GM12878 (cell line): Measurements from ENCODE around the gene ZNF407. TPM values are rescaled to one million over a fixed set of nuclear protein-coding genes. Genes with fewer than 3 reads are reported as not detected.

Experiments
- ATAC-seq: fragments of 200-7000 bp; cut with Tn5 transposase; 3 replicates; pipeline ENCODE4 v1.9.1; 2020; ENCODE audit warnings: mild to moderate bottlenecking, moderate library complexity
- BruUV-seq: library from RNA; stranded (reverse); fragments of 400-500 nt; replicated peaks from 2 replicates; lab custom pipeline; 2021; lab: Mats Ljungman, UMichigan
- CTCF ChIA-PET: fragments of 300-600 bp; sonication (Branson Sonifier 250); formaldehyde crosslinking; extraction: SDS; loops from one replicate; lab custom pipeline; 2021; ENCODE audit warnings: inconsistent platforms; lab: Yijun Ruan, JAX
- POLR2A ChIA-PET: fragments of 350-600 bp; formaldehyde crosslinking; extraction: SDS; loops from one replicate; lab custom pipeline; 2021; ENCODE audit warnings: inconsistent platforms; lab: Charles Lee
- RAD21 ChIA-PET: fragments of 300-600 bp; sonication (Branson Sonifier 250); formaldehyde crosslinking; loops from one replicate; lab custom pipeline; 2023; ENCODE audit warnings: antibody characterized with exemption; ENCODE audit not compliant: unreplicated experiment; lab: Charles Lee
- SMC1A ChIA-PET: fragments of 300-600 bp; sonication (Branson Sonifier 250); formaldehyde crosslinking; loops from one replicate; lab custom pipeline; 2023; ENCODE audit not compliant: unreplicated experiment, uncharacterized antibody; lab: Charles Lee
- DNase-seq: peaks from one replicate; pipeline ENCODE4 v3.0.0-alpha.2; 2011; ENCODE audit warnings: low read depth, low spot score
- FAIRE-seq: peaks from 3 replicates; lab custom pipeline; 2011; peaks lifted over from hg19 to GRCh38; lab: Jason Lieb, UNC
- H2AFZ ChIP-seq: 2 replicates; pipeline ENCODE4 v1.6.0; 2011; ENCODE audit warnings: low read depth, low read length, control low read depth; ENCODE audit not compliant: control insufficient read depth
- H3K27ac ChIP-seq: 2 replicates; pipeline ENCODE4 v1.5.1; 2011; ENCODE audit warnings: control low read depth; ENCODE audit not compliant: control insufficient read depth, insufficient read depth
- H3K27me3 ChIP-seq, 2 experiments: replicated peaks in 1 of 2; 2 replicates each; pipeline versions ENCODE4 v1.6.0 to v1.6.1; 2011; ENCODE audit warnings: low read length in 1 of 2; ENCODE audit not compliant: control insufficient read depth in 2 of 2, insufficient read depth in 2 of 2
- H3K36me3 ChIP-seq, 2 experiments: 2 replicates each; pipeline ENCODE4 v1.5.1; 2011; ENCODE audit warnings: low read length in 1 of 2; ENCODE audit not compliant: control insufficient read depth in 2 of 2, insufficient read depth in 2 of 2
- H3K4me1 ChIP-seq: 2 replicates; pipeline ENCODE4 v1.6.1; 2011; ENCODE audit warnings: mild to moderate bottlenecking, low read length, moderate library complexity, mixed read lengths; ENCODE audit not compliant: control insufficient read depth, insufficient read depth
- H3K4me2 ChIP-seq: 2 replicates; pipeline ENCODE4 v1.6.0; 2011; ENCODE audit warnings: control low read depth; ENCODE audit not compliant: control insufficient read depth, insufficient read depth
- H3K4me3 ChIP-seq: fragments of 200-600 bp; sonication (generic); 2 replicates; pipeline ENCODE4 v1.5.1; 2016
- H3K79me2 ChIP-seq: 2 replicates; pipeline ENCODE4 v1.6.0; 2011; ENCODE audit warnings: low read length; ENCODE audit not compliant: control insufficient read depth, insufficient read depth
- H3K9ac ChIP-seq: 2 replicates; pipeline ENCODE4 v1.8.0; 2011; ENCODE audit warnings: low read length, control low read depth, mixed read lengths; ENCODE audit not compliant: control insufficient read depth, insufficient read depth
- H3K9me3 ChIP-seq: replicated peaks from 3 replicates; pipeline ENCODE4 v1.5.1; 2011; ENCODE audit warnings: mild to moderate bottlenecking, low read length; ENCODE audit not compliant: control insufficient read depth, insufficient read depth
- H4K20me1 ChIP-seq: 2 replicates; pipeline ENCODE4 v1.6.0; 2011; ENCODE audit not compliant: control insufficient read depth, insufficient read depth
- CBX3 ChIP-seq: fragments of 200-600 bp; sonication (generic); IDR thresholded peaks from 2 replicates; pipeline ENCODE4 v1.6.1; 2016; ENCODE audit warnings: low read depth, borderline replicate concordance
- IRF3 ChIP-seq: fragments of 450-650 bp; IDR thresholded peaks from 2 replicates; pipeline ENCODE4 v1.6.1; 2014; ENCODE audit warnings: mild to moderate bottlenecking
- MTA3 ChIP-seq: IDR thresholded peaks from 2 replicates; pipeline ENCODE4 v1.6.1; 2012; ENCODE audit warnings: low read length, inconsistent platforms, borderline replicate concordance
- NBN ChIP-seq: fragments of 450-650 bp; IDR thresholded peaks from 2 replicates; pipeline ENCODE4 v1.6.1; 2016
- NFYB ChIP-seq: IDR thresholded peaks from 2 replicates; pipeline ENCODE4 v1.6.1; 2011; ENCODE audit warnings: low read depth, mild to moderate bottlenecking, low read length, improper control_type of control experiment, moderate library complexity; ENCODE audit not compliant: insufficient read depth
- RBBP5 ChIP-seq: fragments of 200-600 bp; sonication (generic); conservative IDR thresholded peaks from 2 replicates; pipeline ENCODE4 v1.6.1; 2016
- RUNX3 ChIP-seq: IDR thresholded peaks from 2 replicates; pipeline ENCODE4 v1.6.1; 2012; ENCODE audit warnings: low read length, inconsistent platforms
- SMARCA5 ChIP-seq: fragments of 450-650 bp; IDR thresholded peaks from 2 replicates; pipeline ENCODE4 v1.6.1; 2017; ENCODE audit warnings: mild to moderate bottlenecking
- SREBF1 ChIP-seq: IDR thresholded peaks from 2 replicates; pipeline ENCODE4 v1.6.1; 2012; ENCODE audit warnings: mild to moderate bottlenecking, low read length
- TCF7 ChIP-seq: IDR thresholded peaks from 2 replicates; pipeline ENCODE4 v1.6.1; 2014; ENCODE audit warnings: antibody characterized with exemption, borderline replicate concordance
- USF1 ChIP-seq: IDR thresholded peaks from 2 replicates; pipeline ENCODE4 v1.6.1; 2011; ENCODE audit warnings: borderline replicate concordance, low read depth, mild to moderate bottlenecking, moderate library complexity, mixed read lengths, low read length; ENCODE audit not compliant: insufficient read depth; ENCODE audit errors: extremely low read length
- ZBTB4 ChIP-seq: fragments of 450-650 bp; formaldehyde crosslinking; IDR thresholded peaks from 2 replicates; pipeline ENCODE4 v1.4.0; 2022; ENCODE audit warnings: mild to moderate bottlenecking, moderate library complexity
- ZBTB40 ChIP-seq: fragments of 450-650 bp; IDR thresholded peaks from 2 replicates; pipeline ENCODE4 v1.6.1; 2016; ENCODE audit warnings: mild to moderate bottlenecking, moderate library complexity, borderline replicate concordance
- ZNF274 ChIP-seq: IDR thresholded peaks from one replicate; pipeline ENCODE4 v1.8.0; 2011; ENCODE audit not compliant: insufficient read length, insufficient read depth
- ZNF622 ChIP-seq: fragments of 450-650 bp; IDR thresholded peaks from 2 replicates; pipeline ENCODE4 v1.6.1; 2017; ENCODE audit warnings: mild to moderate bottlenecking, inconsistent platforms
- WGBS: methylation state at CpG from one replicate; pipeline ENCODE4 v1.1.6; 2016; ENCODE audit warnings: low lambda C conversion rate; ENCODE audit not compliant: insufficient replicate concordance, insufficient coverage; ENCODE audit errors: missing lambda C conversion rate; 5-methylcytosine and 5-hydroxymethylcytosine counted together
- in situ Hi-C: fragments of 300-500 bp; cut with MboI; formaldehyde crosslinking; loops from 9 replicates; pipeline ENCODE4 v1.14.3; 2018; ENCODE audit warnings: mixed read lengths
- intact Hi-C: fragments of 100-400 bp; cut with micrococcal nuclease; formaldehyde crosslinking; loops from one replicate; pipeline ENCODE4 v1.14.2; 2022; ENCODE audit not compliant: unreplicated experiment
- polyA plus RNA-seq, 11 experiments: library from polyadenylated mRNA; depleted of rRNA in 4 of 11; unstranded in 6 of 11; stranded (reverse) in 5 of 11; fragments of >200 nt; fragmentation: Nextera tagmentation in 4 of 11; fragmentation: Illumina TruSeq in 1 of 11; extraction: Ambion mirVana in 4 of 11; extraction: Trizol in 1 of 11; gene quantifications; 1 replicate in 1 of 11; 2 replicates in 10 of 11; pipeline versions ENCODE4 v1.2.1 to v1.2.3, GENCODE V29; 2011 to 2016; ENCODE audit warnings: inconsistent platforms in 2 of 11, missing spikeins in 2 of 11, low read depth in 1 of 11
- total RNA-seq, 4 experiments: library from RNA; depleted of rRNA in 3 of 4; stranded (reverse); fragments of >200 nt in 3 of 4; fragmentation: Illumina TruSeq in 1 of 4; extraction: Trizol in 1 of 4; gene quantifications; 2 replicates each; pipeline versions ENCODE4 v1.2.1 to v1.2.3, GENCODE V29; 2013 to 2021

The ZNF407 gene
- total and polyA plus RNA-seq, 10 of the 15 experiments (the other 5 are each of a cell fraction or from before 2014, with no cell fraction given) = 0.69 to 11.6 (median 5.3) TPM

- no peak for TF ChIP-seq RBBP5
- no peak for TF ChIP-seq RUNX3
- TF ChIP-seq CBX3 = no peak
- TF ChIP-seq, all 136 proteins: peak for 0
Measured at GRCh38 chr18:74857901-74858300, 260.2 kb downstream of the ZNF407 start (continued).

- Histone ChIP-seq H3K4me2 (no peak overlapping the region), H3K4me3 (no peak overlapping the region), H3K9ac (no peak overlapping the region), H2AFZ (no peak overlapping the region), H3K27ac (no peak overlapping the region), H4K20me1 (no peaks in the 10 kb centered on the region), H3K4me1 (no peaks in the 10 kb centered on the region), H3K79me2 (no peaks in the 10 kb centered on the region), H3K36me3 (no peaks in the 10 kb centered on the region), H3K9me3 (no peaks in the 10 kb centered on the region), H3K27me3 (no peaks in the 10 kb centered on the region)
- no TSS peak for BruUV-seq
- in situ Hi-C loops = no loop called here
- no peak for ATAC-seq
- 97% methylated on average over 4 of the region's 4 CpGs for WGBS
- RAD21 ChIA-PET = no interaction called here
- intact Hi-C loops = no loop called here
- CTCF ChIA-PET = no interaction called here
- no peak for DNase-seq
- POLR2A ChIA-PET = interaction anchor here (0.6 to 1.6 kb wide), 2 partner anchors 8 to 183 kb away, joined by 4 to 5 read pairs; no protein-coding TSS in a partner anchor
- SMC1A ChIA-PET = interaction anchor here (1.1 to 1.5 kb wide), 3 partner anchors 8 to 102 kb away, joined by 3 to 7 read pairs (median 5); no protein-coding TSS in a partner anchor
- peak; percentile 49 for FAIRE-seq
- TF ChIP-seq TCF7 (no peak), NBN (no peak), USF1 (no peak), NFYB (no peak), ZBTB4 (CRISPR knock-in tag) (no peak), SREBF1 (no peak), ZNF274 (no peak), SMARCA5 (no peak), ZBTB40 (no peak), IRF3 (no peak), MTA3 (no peak), ZNF622 (no peak)
Measured at GRCh38 chr18:74861154-74861553, 263.5 kb downstream of the ZNF407 start.
